ENCODE results near the gene MPIG6B. TPM values are rescaled to one million over a fixed set of nuclear protein-coding genes. Genes with fewer than 3 reads are reported as not detected.

The MPIG6B gene
- total and polyA plus RNA-seq, 2 donors from 2014 or later: 0.60 TPM; not detected in 1

- Histone ChIP-seq H3K36me3 (ENCODE audit: control insufficient read depth in 2 of 3, insufficient read depth in 3 of 3, low read length in 3 of 3) (no peaks in the 10 kb centered on the region), H3K27ac (ENCODE audit: low read depth in 2 of 2, low read length in 2 of 2) (no peak overlapping the region), H3K4me3 (ENCODE audit: low read length in 3 of 3) (no peak overlapping the region), H3K4me1 (ENCODE audit: control insufficient read depth in 2 of 3, insufficient read depth in 2 of 3, low read depth in 1 of 3, low read length in 3 of 3) (peaks cover 0 to 7% (median 0%) of the 10 kb centered on the region in 3 donors), H3K9ac (ENCODE audit: low read length in 3 of 3) (no peak overlapping the region), H3K27me3 (ENCODE audit: control insufficient read depth, insufficient read depth, low read length) (no peaks in the 10 kb centered on the region), H3K9me3 (ENCODE audit: control insufficient read depth in 2 of 3, insufficient read depth in 1 of 3, low read length in 3 of 3) (no peaks in the 10 kb centered on the region)
- no peak for FAIRE-seq
- DNase-seq: peak in 1 of 5 donors; percentile 64
- no peak for TF ChIP-seq CTCF (IDR thresholded peaks at IDR 0.05; ENCODE audit: borderline replicate concordance, extremely low read depth, insufficient read depth)
- intact Hi-C loops (cut with DNase I): no loop called here
Observed at GRCh38 chr6:31762878-31763618, 39.9 kb downstream of the MPIG6B start.

GRCh38 chr6:31763619-31763940, 40.4 kb downstream of the MPIG6B start:
- no peak overlapping the region for H3K9ac ChIP-seq (ENCODE audit: low read length in 3 of 3)
- DNase-seq: peak in 4 of 5 donors; percentile 27 to 76 (median 44)
- no peaks in the 10 kb centered on the region for H3K9me3 ChIP-seq (ENCODE audit: control insufficient read depth in 2 of 3, insufficient read depth in 1 of 3, low read length in 3 of 3)
- intact Hi-C loops (cut with DNase I): no loop called here
- no peak overlapping the region for H3K27ac ChIP-seq (ENCODE audit: low read depth in 2 of 2, low read length in 2 of 2)
- no peak for TF ChIP-seq CTCF (IDR thresholded peaks at IDR 0.05; ENCODE audit: borderline replicate concordance, extremely low read depth, insufficient read depth)
- H3K27me3 ChIP-seq (ENCODE audit: control insufficient read depth, insufficient read depth, low read length): no peaks in the 10 kb centered on the region
- H3K4me1 ChIP-seq (ENCODE audit: control insufficient read depth in 2 of 3, insufficient read depth in 2 of 3, low read depth in 1 of 3, low read length in 3 of 3): peaks cover 0 to 7% (median 0%) of the 10 kb centered on the region in 3 donors
- H3K4me3 ChIP-seq (ENCODE audit: low read length in 3 of 3): peak overlapping the region in 1 of 3 donors; percentile 6
- H3K36me3 ChIP-seq (ENCODE audit: control insufficient read depth in 2 of 3, insufficient read depth in 3 of 3, low read length in 3 of 3): no peaks in the 10 kb centered on the region
- FAIRE-seq: no peak

- no peaks in the 10 kb centered on the region for H3K27me3 ChIP-seq (ENCODE audit: control insufficient read depth, insufficient read depth, low read length)
- no peak overlapping the region for H3K4me3 ChIP-seq (ENCODE audit: low read length in 3 of 3)
- no peak overlapping the region for H3K9ac ChIP-seq (ENCODE audit: low read length in 3 of 3)
- peak in 1 of 5 donors; percentile 34 for DNase-seq
- H3K9me3 ChIP-seq (ENCODE audit: control insufficient read depth in 2 of 3, insufficient read depth in 1 of 3, low read length in 3 of 3): no peaks in the 10 kb centered on the region
- H3K27ac ChIP-seq (ENCODE audit: low read depth in 2 of 2, low read length in 2 of 2): no peak overlapping the region
- intact Hi-C loops (cut with DNase I): no loop called here
- peaks cover 0 to 7% (median 0%) of the 10 kb centered on the region in 3 donors for H3K4me1 ChIP-seq (ENCODE audit: control insufficient read depth in 2 of 3, insufficient read depth in 2 of 3, low read depth in 1 of 3, low read length in 3 of 3)
- no peak for TF ChIP-seq CTCF (IDR thresholded peaks at IDR 0.05; ENCODE audit: borderline replicate concordance, extremely low read depth, insufficient read depth)
- FAIRE-seq: no peak
- H3K36me3 ChIP-seq (ENCODE audit: control insufficient read depth in 2 of 3, insufficient read depth in 3 of 3, low read length in 3 of 3): no peaks in the 10 kb centered on the region
Observed at GRCh38 chr6:31764198-31764597, 41.0 kb downstream of the MPIG6B start.

All from kidney (tissue), 14 donors.